Brain microvascular endothelial cell (primary cell): ENCODE data around the gene POLR3E.

ENCODE experiments used
- DNase-seq: peaks from one replicate; pipeline ENCODE4 v3.0.0-alpha.2; 2020
- H3K27ac ChIP-seq: fragments of 250-450 bp; sonication (Bioruptor Pico); 2 replicates; pipeline ENCODE4 v1.5.1; 2020; ENCODE audit warnings: mild to moderate bottlenecking, moderate library complexity
- H3K27me3 ChIP-seq: fragments of 250-450 bp; sonication (Bioruptor Pico); replicated peaks from 2 replicates; pipeline ENCODE4 v1.5.1; 2020; ENCODE audit warnings: mild to moderate bottlenecking
- H3K36me3 ChIP-seq: fragments of 250-450 bp; sonication (Bioruptor Pico); replicated peaks from 2 replicates; pipeline ENCODE4 v1.5.1; 2020; ENCODE audit warnings: mild to moderate bottlenecking
- H3K4me3 ChIP-seq: 2 replicates; pipeline ENCODE4 v1.5.1; 2011; ENCODE audit warnings: low read depth, mild to moderate bottlenecking, control low read depth, low read length, moderate library complexity
- in situ Hi-C: cut with HindIII; loops from 2 replicates; pipeline ENCODE4 v1.10.0; 2017; ENCODE audit warnings: low sequenced_read_pairs, low pct_ligation_motif_present
- TF ChIP-seq, protein P1 (sequence below): IDR thresholded peaks from 2 replicates; pipeline ENCODE4 v1.5.1; 2011; ENCODE audit warnings: low read depth, mild to moderate bottlenecking, moderate library complexity, low read length, control low read depth, inconsistent platforms; ENCODE audit errors: missing control alignments

POLR3E gene

GRCh38 chr16:22372882-22373661 lies 75.9 kb downstream of the POLR3E start:
- Histone ChIP-seq H3K36me3 (peaks cover 2% of the 10 kb centered on the region), H3K27me3 (no peaks in the 10 kb centered on the region), H3K27ac (no peak overlapping the region), H3K4me3 (peak overlapping the region; percentile 90)
- no peak for DNase-seq
- TF ChIP-seq, protein P1, sequence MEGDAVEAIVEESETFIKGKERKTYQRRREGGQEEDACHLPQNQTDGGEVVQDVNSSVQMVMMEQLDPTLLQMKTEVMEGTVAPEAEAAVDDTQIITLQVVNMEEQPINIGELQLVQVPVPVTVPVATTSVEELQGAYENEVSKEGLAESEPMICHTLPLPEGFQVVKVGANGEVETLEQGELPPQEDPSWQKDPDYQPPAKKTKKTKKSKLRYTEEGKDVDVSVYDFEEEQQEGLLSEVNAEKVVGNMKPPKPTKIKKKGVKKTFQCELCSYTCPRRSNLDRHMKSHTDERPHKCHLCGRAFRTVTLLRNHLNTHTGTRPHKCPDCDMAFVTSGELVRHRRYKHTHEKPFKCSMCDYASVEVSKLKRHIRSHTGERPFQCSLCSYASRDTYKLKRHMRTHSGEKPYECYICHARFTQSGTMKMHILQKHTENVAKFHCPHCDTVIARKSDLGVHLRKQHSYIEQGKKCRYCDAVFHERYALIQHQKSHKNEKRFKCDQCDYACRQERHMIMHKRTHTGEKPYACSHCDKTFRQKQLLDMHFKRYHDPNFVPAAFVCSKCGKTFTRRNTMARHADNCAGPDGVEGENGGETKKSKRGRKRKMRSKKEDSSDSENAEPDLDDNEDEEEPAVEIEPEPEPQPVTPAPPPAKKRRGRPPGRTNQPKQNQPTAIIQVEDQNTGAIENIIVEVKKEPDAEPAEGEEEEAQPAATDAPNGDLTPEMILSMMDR = no peak
- in situ Hi-C loops = no loop called here

DNA sequence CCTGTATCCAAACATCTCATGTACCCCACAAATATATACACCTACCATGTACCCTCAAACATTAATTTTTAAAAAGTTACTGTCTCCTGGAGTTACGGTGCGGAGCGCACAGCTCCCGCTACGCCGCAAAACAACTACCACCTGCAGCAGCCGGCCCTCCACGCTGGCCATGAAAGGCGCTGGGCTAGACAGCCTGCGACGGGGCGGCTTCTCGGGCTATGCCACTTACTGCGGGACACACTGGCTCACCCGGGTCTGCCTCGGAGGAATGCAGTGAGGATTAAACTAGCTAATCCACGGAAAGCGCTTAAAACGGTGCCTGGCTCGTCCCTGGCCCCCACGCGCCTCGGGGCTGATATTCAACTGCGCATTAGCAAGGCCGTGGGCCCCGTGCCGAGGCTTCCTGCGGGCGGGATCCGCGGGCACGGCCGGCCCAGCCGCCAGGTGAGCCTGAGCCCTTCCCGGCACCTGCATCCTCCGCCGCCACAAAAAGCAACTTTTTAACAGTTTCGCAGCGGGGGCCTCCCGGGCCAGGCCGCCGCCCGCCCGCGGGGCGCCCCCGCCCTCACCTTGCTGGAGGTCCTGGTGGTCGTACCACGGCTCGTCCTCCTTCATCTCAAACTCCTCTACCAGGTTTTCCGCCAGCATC lies 76.6 kb downstream of the POLR3E start:
- H3K27ac ChIP-seq = peak overlapping the region; percentile 63
- in situ Hi-C loops = no loop called here
- H3K36me3 ChIP-seq = no peaks in the 10 kb centered on the region
- peak overlapping the region; percentile 90 for H3K4me3 ChIP-seq
- no peak for DNase-seq
- TF ChIP-seq, protein P1 = no peak
- H3K27me3 ChIP-seq = no peaks in the 10 kb centered on the region

DNA sequence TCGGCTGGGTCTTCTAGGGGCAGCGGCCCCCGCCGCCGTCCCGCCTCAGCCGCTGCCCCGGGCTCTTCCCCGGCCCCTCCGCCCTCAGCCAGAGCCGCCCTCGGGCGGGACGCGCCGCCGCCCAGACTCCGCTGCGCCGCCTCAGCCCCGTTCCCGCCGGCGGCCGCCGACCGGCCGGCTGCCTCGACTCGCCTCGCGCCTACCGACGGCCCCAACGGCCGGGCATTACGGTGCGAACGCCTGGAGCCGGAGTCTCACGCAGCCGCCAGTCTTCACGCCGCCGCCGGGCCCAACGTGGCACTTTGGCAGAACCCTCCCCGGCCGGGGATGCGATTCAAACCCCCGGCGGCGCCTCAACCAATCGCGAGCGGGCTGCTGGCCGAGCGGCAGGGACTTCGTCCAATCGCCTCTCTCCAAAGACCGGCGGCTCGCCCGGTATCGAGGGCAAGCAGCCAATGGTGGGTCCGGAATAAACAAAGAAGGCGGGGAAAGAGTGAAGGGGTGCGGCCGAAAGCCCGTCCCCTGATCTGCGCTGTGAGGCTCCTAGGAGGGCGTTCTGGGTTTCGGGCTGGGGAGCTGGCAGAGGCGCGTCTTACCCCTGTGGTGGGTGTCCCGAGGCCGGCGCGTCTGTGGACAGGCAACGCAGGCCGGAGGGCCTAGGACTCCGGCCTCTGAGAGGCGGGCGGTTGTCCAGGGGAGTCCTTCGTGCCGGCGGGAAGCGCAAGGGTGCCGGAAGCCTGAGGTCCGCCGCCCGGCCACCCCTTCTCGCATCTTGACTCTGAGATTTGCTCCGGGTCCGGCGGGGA lies 77.3 kb downstream of the POLR3E start, which contains the start of gene CDR2:
Gene CDR2 (minus strand): TSS at position 309 of the 806 bp plus-strand sequence. CDS start 310 bp downstream, outside the sequence.
- H3K4me3 ChIP-seq = peak within 1 kb of the TSS; percentile 90
- H3K27ac ChIP-seq = peak within 1 kb of the TSS; percentile 63
- in situ Hi-C loops = no loop called here
- DNase-seq = peak; percentile 96
- no peaks in the 10 kb centered on the region for H3K36me3 ChIP-seq
- H3K27me3 ChIP-seq = no peaks in the 10 kb centered on the region
- TF ChIP-seq, protein P1 = no peak

- Histone ChIP-seq H3K36me3 (no peaks in the 10 kb centered on the region), H3K27ac (no peak overlapping the region), H3K4me3 (peak overlapping the region; percentile 90), H3K27me3 (no peaks in the 10 kb centered on the region)
- TF ChIP-seq, protein P1 = no peak
- DNase-seq = no peak
- in situ Hi-C loops = no loop called here
These were observed 78.1 kb downstream of the POLR3E start for GRCh38 chr16:22375117-22375962.

DNA sequence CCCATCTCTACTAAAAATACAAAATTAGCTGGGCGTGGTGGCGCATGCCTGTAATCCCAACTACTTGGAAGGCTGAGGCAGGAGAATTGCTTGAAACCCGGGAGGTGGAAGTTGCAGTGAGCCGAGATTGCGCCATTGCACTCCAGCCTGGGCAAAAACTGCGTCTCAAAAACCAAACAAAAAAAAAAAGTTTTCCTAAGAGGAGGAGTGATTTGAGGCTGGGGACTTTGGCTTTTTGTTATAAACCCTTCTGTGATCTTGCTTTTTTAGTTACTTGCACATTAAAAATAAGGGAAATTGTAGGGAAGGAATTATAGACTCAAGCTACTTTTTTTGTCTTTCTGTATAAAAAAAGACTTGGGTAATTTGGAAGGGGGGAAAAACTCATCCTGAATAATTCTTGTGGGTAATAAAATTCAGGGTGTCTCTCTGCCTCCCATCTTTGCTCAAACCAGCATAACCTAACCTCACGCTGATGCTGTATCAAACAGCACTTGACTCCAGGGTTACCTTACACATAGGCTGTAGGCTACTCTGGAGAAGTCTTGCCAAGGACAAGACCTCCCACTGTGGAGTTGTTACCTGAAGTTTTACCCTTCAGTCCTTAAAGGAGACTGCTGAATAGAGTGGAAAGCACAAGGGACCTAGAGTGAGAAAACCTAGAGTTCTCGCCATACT lies 78.9 kb downstream of the POLR3E start:
- no peak overlapping the region for H3K27ac ChIP-seq
- DNase-seq = no peak
- no peaks in the 10 kb centered on the region for H3K27me3 ChIP-seq
- TF ChIP-seq, protein P1 = no peak
- in situ Hi-C loops = no loop called here
- H3K36me3 ChIP-seq = no peaks in the 10 kb centered on the region
- no peak overlapping the region for H3K4me3 ChIP-seq
